ENCODE data around the gene HYLS1. TPM values are rescaled to one million over a fixed set of nuclear protein-coding genes. Genes with fewer than 3 reads are reported as not detected.

HYLS1 gene
- total RNA-seq, 4 donors from 2014 or later: 2.8 to 6.9 (median 4.7) TPM

- Histone ChIP-seq H3K9me3 (no peaks in the 10 kb centered on the region), H3K4me3 (no peak overlapping the region), H3K27me3 (no peaks in the 10 kb centered on the region), H3K27ac (replicated peaks in 1 of 4) (no peak overlapping the region), H3K4me1 (peaks cover 0 to 10% (median 8%) of the 10 kb centered on the region in 4 donors), H3K36me3 (no peaks in the 10 kb centered on the region)
- intact Hi-C loops (cut with DNase I): no loop called here
- 80% methylated on average over 15 of the region's 15 CpGs for WGBS
- TF ChIP-seq EP300 (IDR thresholded peaks at IDR 0.05) (no peak), POLR2AphosphoS5 (IDR thresholded peaks at IDR 0.05) (no peak), POLR2A (IDR thresholded peaks at IDR 0.05; ENCODE audit: low read depth) (no peak)
- TF ChIP-seq, protein P1, sequence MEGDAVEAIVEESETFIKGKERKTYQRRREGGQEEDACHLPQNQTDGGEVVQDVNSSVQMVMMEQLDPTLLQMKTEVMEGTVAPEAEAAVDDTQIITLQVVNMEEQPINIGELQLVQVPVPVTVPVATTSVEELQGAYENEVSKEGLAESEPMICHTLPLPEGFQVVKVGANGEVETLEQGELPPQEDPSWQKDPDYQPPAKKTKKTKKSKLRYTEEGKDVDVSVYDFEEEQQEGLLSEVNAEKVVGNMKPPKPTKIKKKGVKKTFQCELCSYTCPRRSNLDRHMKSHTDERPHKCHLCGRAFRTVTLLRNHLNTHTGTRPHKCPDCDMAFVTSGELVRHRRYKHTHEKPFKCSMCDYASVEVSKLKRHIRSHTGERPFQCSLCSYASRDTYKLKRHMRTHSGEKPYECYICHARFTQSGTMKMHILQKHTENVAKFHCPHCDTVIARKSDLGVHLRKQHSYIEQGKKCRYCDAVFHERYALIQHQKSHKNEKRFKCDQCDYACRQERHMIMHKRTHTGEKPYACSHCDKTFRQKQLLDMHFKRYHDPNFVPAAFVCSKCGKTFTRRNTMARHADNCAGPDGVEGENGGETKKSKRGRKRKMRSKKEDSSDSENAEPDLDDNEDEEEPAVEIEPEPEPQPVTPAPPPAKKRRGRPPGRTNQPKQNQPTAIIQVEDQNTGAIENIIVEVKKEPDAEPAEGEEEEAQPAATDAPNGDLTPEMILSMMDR (IDR thresholded peaks at IDR 0.05): no peak
- peak; percentile 80 for DNase-seq (ENCODE audit: extremely low spot score)
Observed at GRCh38 chr11:125945011-125945796, 57.7 kb downstream of the HYLS1 start.

DNA sequence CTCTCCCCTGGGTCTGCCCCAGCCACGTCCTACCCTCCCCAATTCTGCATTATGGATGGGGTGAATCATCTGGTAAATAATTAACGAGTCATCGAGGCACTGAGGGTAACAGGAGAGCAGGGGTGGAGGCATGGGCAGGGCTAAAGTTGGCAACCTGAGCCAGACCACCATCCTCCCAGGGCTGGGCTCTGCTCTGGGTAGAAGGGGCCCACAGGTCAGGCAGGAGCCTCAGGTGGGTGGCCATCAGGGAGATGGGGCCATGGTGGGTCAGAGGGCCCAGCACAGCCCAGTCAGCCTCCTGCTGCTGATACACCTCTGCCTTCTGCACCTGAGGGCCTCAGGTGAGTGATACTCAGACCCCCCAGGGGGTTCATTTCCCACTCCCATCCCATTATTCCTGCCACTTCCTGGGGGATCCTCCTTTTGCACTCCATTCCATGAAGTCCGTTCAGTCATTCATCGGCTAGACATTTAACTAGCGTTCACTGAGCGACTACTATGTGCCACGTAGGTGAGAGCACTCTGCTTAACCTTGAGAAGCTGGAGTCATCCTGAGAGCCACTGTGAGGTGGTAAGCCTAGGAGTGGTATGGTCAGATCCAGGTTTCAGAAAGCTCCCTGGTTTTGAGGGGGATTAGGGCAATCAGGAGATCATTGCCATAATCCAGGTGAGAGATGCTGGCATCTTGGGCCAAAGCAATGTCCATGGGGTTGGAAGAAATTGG, 58.5 kb downstream of the HYLS1 start, which contains the start of gene VSIG10L2:
TSS of gene VSIG10L2 (plus strand) at position 248 of the 724 bp plus-strand sequence. CDS start at position 260, 12 bp downstream.
- TF ChIP-seq POLR2AphosphoS5 (IDR thresholded peaks at IDR 0.05) (no peak), EP300 (IDR thresholded peaks at IDR 0.05) (no peak), POLR2A (IDR thresholded peaks at IDR 0.05; ENCODE audit: low read depth) (no peak)
- TF ChIP-seq, protein P1 (IDR thresholded peaks at IDR 0.05): no peak
- H3K27me3 ChIP-seq: no peaks in the 10 kb centered on the region
- intact Hi-C loops (cut with DNase I): no loop called here
- peaks cover 6 to 15% (median 12%) of the 10 kb centered on the region in 4 donors for H3K4me1 ChIP-seq
- no peaks in the 10 kb centered on the region for H3K9me3 ChIP-seq
- 91% methylated on average over 8 of the region's 8 CpGs for WGBS
- H3K36me3 ChIP-seq: no peaks in the 10 kb centered on the region
- H3K4me3 ChIP-seq: no peak within 1 kb of the TSS
- H3K27ac ChIP-seq (replicated peaks in 1 of 4): no peak within 1 kb of the TSS
- DNase-seq (ENCODE audit: extremely low spot score): peak; percentile 82

DNA sequence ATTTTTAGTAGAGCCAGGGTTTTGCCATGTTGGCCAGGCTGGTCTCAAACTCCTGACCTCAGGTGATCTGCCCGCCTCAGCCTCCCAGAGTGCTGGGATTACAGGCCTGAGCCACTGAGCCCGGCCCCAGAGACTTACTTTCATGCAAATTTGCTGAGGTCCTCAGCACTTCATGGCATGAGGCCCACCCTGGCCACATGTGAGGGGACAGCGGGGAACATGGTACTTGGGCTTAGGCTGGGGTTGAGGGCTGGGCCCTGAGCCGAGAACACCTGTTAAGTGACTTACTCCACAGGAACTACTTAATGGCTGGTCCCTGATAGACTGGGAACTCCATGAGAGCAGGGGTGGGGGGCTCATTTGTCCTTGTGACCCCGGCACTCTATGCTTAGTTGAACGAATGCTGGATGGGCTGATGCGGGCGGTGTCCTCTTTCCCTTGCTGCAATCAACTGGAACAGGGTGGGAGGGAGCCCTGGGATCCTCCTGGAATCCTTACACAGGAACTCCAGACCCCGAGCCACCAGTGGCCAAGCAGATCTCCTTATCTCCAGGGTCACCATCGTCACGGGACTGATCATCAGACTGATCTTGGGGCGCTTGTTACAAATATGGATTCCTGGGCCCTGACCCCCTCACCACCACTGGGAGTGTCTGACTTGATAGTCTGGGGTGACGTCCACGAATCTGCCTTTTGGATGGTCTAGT, 59.4 kb downstream of the HYLS1 start:
- 100% methylated on average over 5 of the region's 14 CpGs for WGBS
- H3K27ac ChIP-seq (replicated peaks in 1 of 4): no peak overlapping the region

More for the DNA sequence above, 59.4 kb downstream of the HYLS1 start:
- Histone ChIP-seq H3K27me3 (no peaks in the 10 kb centered on the region), H3K36me3 (no peaks in the 10 kb centered on the region), H3K4me3 (no peak overlapping the region), H3K4me1 (peaks cover 15 to 19% (median 18%) of the 10 kb centered on the region in 4 donors), H3K9me3 (no peaks in the 10 kb centered on the region)
- DNase-seq (ENCODE audit: extremely low spot score): peak; percentile 66
- intact Hi-C loops (cut with DNase I): no loop called here
- TF ChIP-seq, protein P1 (IDR thresholded peaks at IDR 0.05): no peak
- TF ChIP-seq EP300 (IDR thresholded peaks at IDR 0.05) (no peak), POLR2AphosphoS5 (IDR thresholded peaks at IDR 0.05) (no peak), POLR2A (IDR thresholded peaks at IDR 0.05; ENCODE audit: low read depth) (no peak)

Data from esophagus muscularis mucosa (tissue), 4 donors.